GM12892 (cell line): ENCODE measurements around the gene GAB1.

Experiments used
- POLR2A ChIP-seq: IDR thresholded peaks from 2 replicates; pipeline ENCODE4 v1.6.1; 2011; ENCODE audit warnings: low read depth, low read length, control low read depth
- TAF1 ChIP-seq: IDR thresholded peaks from 2 replicates; pipeline ENCODE4 v1.6.1; 2011; ENCODE audit warnings: low read depth, mild to moderate bottlenecking, control low read depth, low read length, borderline replicate concordance

- no peak for TF ChIP-seq TAF1
- no peak for TF ChIP-seq POLR2A
These were observed 50.1 kb downstream of the GAB1 start for GRCh38 chr4:143386812-143387211.
